KMS-11 (cell line): Measurements from ENCODE around the gene MAP4K3.

Experiments
- H2AFZ ChIP-seq: fragments of 200-600 bp; sonication (generic); 2 replicates; pipeline ENCODE4 v1.6.1; 2016; ENCODE audit warnings: antibody characterized with exemption, mixed run types, low read depth
- H3K27ac ChIP-seq: fragments of 200-600 bp; sonication (generic); 2 replicates; pipeline ENCODE4 v1.6.1; 2016; ENCODE audit warnings: mild to moderate bottlenecking, mixed run types
- H3K27me3 ChIP-seq: fragments of 200-600 bp; sonication (generic); 2 replicates; pipeline ENCODE4 v1.6.1; 2017; ENCODE audit warnings: mild to moderate bottlenecking, low read depth, mixed run types, moderate library complexity; ENCODE audit not compliant: insufficient read depth
- H3K36me3 ChIP-seq: fragments of 200-600 bp; sonication (generic); 2 replicates; pipeline ENCODE4 v1.6.1; 2017; ENCODE audit warnings: mild to moderate bottlenecking, mixed run types; ENCODE audit not compliant: insufficient read depth
- H3K4me1 ChIP-seq: fragments of 200-600 bp; sonication (generic); 2 replicates; pipeline ENCODE4 v1.6.1; 2016; ENCODE audit warnings: mild to moderate bottlenecking, low read depth, mixed run types; ENCODE audit not compliant: poor library complexity, severe bottlenecking
- H3K4me2 ChIP-seq: fragments of 200-600 bp; sonication (generic); 2 replicates; pipeline ENCODE4 v1.7.0; 2016; ENCODE audit warnings: mild to moderate bottlenecking, mixed run types
- H3K4me3 ChIP-seq: fragments of 200-600 bp; sonication (generic); IDR thresholded peaks from 2 replicates; pipeline ENCODE4 v1.6.1; 2017; ENCODE audit warnings: low read depth, low read length, mixed read lengths; ENCODE audit not compliant: insufficient read depth
- H3K79me2 ChIP-seq: fragments of 200-600 bp; sonication (generic); 2 replicates; pipeline ENCODE4 v1.6.1; 2016; ENCODE audit warnings: low read depth, mixed run types; ENCODE audit not compliant: insufficient read depth
- H3K9ac ChIP-seq: fragments of 200-600 bp; sonication (generic); 2 replicates; pipeline ENCODE4 v1.6.1; 2016; ENCODE audit warnings: mild to moderate bottlenecking, mixed run types
- H4K20me1 ChIP-seq: fragments of 200-600 bp; sonication (generic); 2 replicates; pipeline ENCODE4 v1.6.1; 2016; ENCODE audit warnings: mild to moderate bottlenecking, mixed run types; ENCODE audit not compliant: insufficient read depth
- CTCF ChIP-seq: fragments of 200-600 bp; sonication (generic); conservative IDR thresholded peaks from 2 replicates; pipeline ENCODE4 v1.6.1; 2017; ENCODE audit warnings: low read depth, mild to moderate bottlenecking, antibody characterized with exemption, low read length, moderate library complexity, mixed read lengths

The MAP4K3 gene

GRCh38 chr2:39407516-39408296 is 29.4 kb downstream of the MAP4K3 start:
- no peak overlapping the region for H3K4me2 ChIP-seq

GRCh38 chr2:39405364-39405763 is 31.7 kb downstream of the MAP4K3 start:
- no peak overlapping the region for H3K4me2 ChIP-seq
- H3K36me3 ChIP-seq, result no peaks in the 10 kb centered on the region
- H2AFZ ChIP-seq, result no peak overlapping the region
- no peaks in the 10 kb centered on the region for H4K20me1 ChIP-seq
- peaks cover 23% of the 10 kb centered on the region; the same call in 1 of the 2 replicates for H3K79me2 ChIP-seq
- no peak overlapping the region for H3K27ac ChIP-seq
- H3K4me1 ChIP-seq, result peaks cover 19% of the 10 kb centered on the region
- no peaks in the 10 kb centered on the region for H3K27me3 ChIP-seq
- H3K9ac ChIP-seq, result no peak overlapping the region
- no peak overlapping the region for H3K4me3 ChIP-seq
- no peak for TF ChIP-seq CTCF

More at GRCh38 chr2:39407516-39408296, 29.4 kb downstream of the MAP4K3 start:
- Histone ChIP-seq H3K27ac (no peak overlapping the region), H3K4me3 (no peak overlapping the region), H4K20me1 (no peaks in the 10 kb centered on the region), H2AFZ (no peak overlapping the region), H3K27me3 (no peaks in the 10 kb centered on the region), H3K9ac (no peak overlapping the region), H3K36me3 (no peaks in the 10 kb centered on the region), H3K4me1 (peaks cover 28% of the 10 kb centered on the region), H3K79me2 (peaks cover 45% of the 10 kb centered on the region; the same call in 1 of the 2 replicates)
- no peak for TF ChIP-seq CTCF

- Histone ChIP-seq H3K79me2 (peaks cover 18% of the 10 kb centered on the region; the same call in 1 of the 2 replicates), H3K4me1 (peaks cover 8% of the 10 kb centered on the region), H2AFZ (no peak overlapping the region), H3K27ac (no peak overlapping the region), H3K36me3 (no peaks in the 10 kb centered on the region), H3K4me3 (no peak overlapping the region), H3K9ac (no peak overlapping the region), H3K27me3 (no peaks in the 10 kb centered on the region), H3K4me2 (no peak overlapping the region), H4K20me1 (no peaks in the 10 kb centered on the region)
- no peak for TF ChIP-seq CTCF
These were observed 33.8 kb downstream of the MAP4K3 start for GRCh38 chr2:39403311-39403710.

GRCh38 chr2:39401319-39401718 is 35.8 kb downstream of the MAP4K3 start:
- Histone ChIP-seq H3K27me3 (no peaks in the 10 kb centered on the region), H3K4me1 (no peaks in the 10 kb centered on the region), H3K36me3 (no peaks in the 10 kb centered on the region), H2AFZ (no peak overlapping the region), H3K4me3 (no peak overlapping the region), H3K27ac (no peak overlapping the region), H3K79me2 (peaks cover 20% of the 10 kb centered on the region; the same call in 1 of the 2 replicates), H4K20me1 (no peaks in the 10 kb centered on the region), H3K4me2 (no peak overlapping the region), H3K9ac (no peak overlapping the region)
- TF ChIP-seq CTCF, result no peak
